GM12878 (cell line): ENCODE measurements around the gene NUP62. TPM values are rescaled to one million over a fixed set of nuclear protein-coding genes. Genes with fewer than 3 reads are reported as not detected.

Experiments
- ESRRA ChIP-seq: IDR thresholded peaks from 2 replicates; pipeline ENCODE4 v1.6.1; 2012; ENCODE audit warnings: mild to moderate bottlenecking, low read length, improper control_type of control experiment
- FOXK2 ChIP-seq: fragments of 450-650 bp; IDR thresholded peaks from 2 replicates; pipeline ENCODE4 v1.6.1; 2017; ENCODE audit warnings: mild to moderate bottlenecking, moderate library complexity
- KAT2A ChIP-seq: conservative IDR thresholded peaks from 2 replicates; pipeline ENCODE4 v1.6.1; 2011; ENCODE audit warnings: low read depth, low read length; ENCODE audit not compliant: control insufficient read depth
- LARP7 ChIP-seq: fragments of 450-650 bp; IDR thresholded peaks from 2 replicates; pipeline ENCODE4 v1.6.1; 2017; ENCODE audit warnings: mild to moderate bottlenecking
- MEF2A ChIP-seq: IDR thresholded peaks from 2 replicates; pipeline ENCODE4 v1.6.1; 2011; ENCODE audit warnings: low read depth, mild to moderate bottlenecking, low read length, moderate library complexity; ENCODE audit not compliant: insufficient read depth
- NR2C2 ChIP-seq: IDR thresholded peaks from 2 replicates; pipeline ENCODE4 v1.6.1; 2011; ENCODE audit warnings: borderline replicate concordance, low read depth; ENCODE audit not compliant: control insufficient read depth, insufficient read length
- NR2F1 ChIP-seq: fragments of 450-650 bp; conservative IDR thresholded peaks from 2 replicates; pipeline ENCODE4 v1.6.1; 2017; ENCODE audit warnings: mild to moderate bottlenecking
- SPI1 ChIP-seq: IDR thresholded peaks from 2 replicates; pipeline ENCODE4 v1.6.1; 2011; ENCODE audit warnings: low read depth, mild to moderate bottlenecking, low read length, moderate library complexity, borderline replicate concordance; ENCODE audit not compliant: insufficient read depth
- STAT3 ChIP-seq: IDR thresholded peaks from 2 replicates; pipeline ENCODE4 v1.6.1; 2011; ENCODE audit warnings: low read depth, low read length, improper control_type of control experiment
- ZNF274 ChIP-seq: IDR thresholded peaks from one replicate; pipeline ENCODE4 v1.8.0; 2011; ENCODE audit not compliant: insufficient read length, insufficient read depth
- ZNF384 ChIP-seq: IDR thresholded peaks from 2 replicates; pipeline ENCODE4 v1.6.1; 2012; ENCODE audit warnings: low read depth, mild to moderate bottlenecking, low read length, improper control_type of control experiment, borderline replicate concordance
- polyA plus RNA-seq, 11 experiments: library from polyadenylated mRNA; depleted of rRNA in 4 of 11; unstranded in 6 of 11; stranded (reverse) in 5 of 11; fragments of >200 nt; fragmentation: Nextera tagmentation in 4 of 11; fragmentation: Illumina TruSeq in 1 of 11; extraction: Ambion mirVana in 4 of 11; extraction: Trizol in 1 of 11; gene quantifications; 1 replicate in 1 of 11; 2 replicates in 10 of 11; pipeline versions ENCODE4 v1.2.1 to v1.2.3, GENCODE V29; 2011 to 2016; ENCODE audit warnings: inconsistent platforms in 2 of 11, missing spikeins in 2 of 11, low read depth in 1 of 11
- total RNA-seq, 4 experiments: library from RNA; depleted of rRNA in 3 of 4; stranded (reverse); fragments of >200 nt in 3 of 4; fragmentation: Illumina TruSeq in 1 of 4; extraction: Trizol in 1 of 4; gene quantifications; 2 replicates each; pipeline versions ENCODE4 v1.2.1 to v1.2.3, GENCODE V29; 2013 to 2021
- TF ChIP-seq, protein P1 (sequence below): IDR thresholded peaks from 2 replicates; pipeline ENCODE4 v1.6.1; 2012; ENCODE audit warnings: low read length, inconsistent platforms

The NUP62 gene
- total and polyA plus RNA-seq, 10 of the 15 experiments (the other 5 are each of a cell fraction or from before 2014, with no cell fraction given), result 19.5 to 110 (median 66.9) TPM

DNA sequence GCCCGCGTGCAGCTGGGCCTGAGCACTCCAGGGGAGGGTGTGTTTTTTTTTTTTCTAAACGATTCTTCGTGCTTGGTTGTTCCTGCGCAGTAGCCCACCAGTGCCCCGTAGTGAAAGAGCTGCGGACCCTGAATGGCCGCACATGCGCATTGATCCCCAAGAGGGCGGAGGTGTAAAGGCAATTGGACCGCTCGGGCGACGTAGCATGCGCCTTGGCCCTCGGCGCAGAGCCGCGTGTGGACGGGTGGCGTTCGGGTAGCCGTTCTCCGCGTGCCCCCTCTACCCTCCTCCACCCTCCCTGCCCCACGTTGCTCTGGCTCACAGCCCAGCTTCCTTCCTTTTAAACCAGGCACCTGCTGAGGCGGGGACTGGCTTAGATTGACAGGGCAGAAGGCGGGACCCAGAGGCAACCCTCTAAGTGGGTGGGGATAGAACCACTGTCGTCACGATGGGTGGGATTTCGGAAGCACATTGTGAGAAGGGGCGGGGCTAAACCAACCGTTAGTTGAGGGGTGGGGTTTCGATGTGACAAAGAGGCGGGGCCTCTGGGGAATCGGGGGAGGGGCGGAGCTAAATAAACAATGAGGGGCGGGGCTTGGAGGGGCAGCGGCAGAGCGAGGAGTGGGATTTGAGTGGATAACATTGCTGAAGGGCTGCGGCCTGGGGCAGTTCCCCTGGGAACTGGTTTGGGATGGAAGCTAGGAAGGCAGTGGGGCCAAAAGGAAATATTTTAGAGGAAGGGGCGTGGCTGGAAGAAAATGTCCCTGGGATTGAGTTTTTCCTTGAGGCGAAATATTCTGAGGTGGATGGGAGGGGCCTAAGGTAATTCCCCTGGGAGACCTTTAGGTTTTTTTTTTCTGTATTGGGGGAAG lies 543 bp upstream of the NUP62 start (continued):
- TF ChIP-seq LARP7 (peak; percentile 44; the same call in 1 of the 2 replicates), ESRRA (0 out of 2 replicates have a peak, but pooled peaks have one; percentile 68), NR2C2 (no peak), FOXK2 (no peak), ZNF384 (no peak), SPI1 (no peak), KAT2A (no peak), STAT3 (no peak), MEF2A (no peak), ZNF274 (no peak), NR2F1 (no peak)
- TF ChIP-seq, protein P1, sequence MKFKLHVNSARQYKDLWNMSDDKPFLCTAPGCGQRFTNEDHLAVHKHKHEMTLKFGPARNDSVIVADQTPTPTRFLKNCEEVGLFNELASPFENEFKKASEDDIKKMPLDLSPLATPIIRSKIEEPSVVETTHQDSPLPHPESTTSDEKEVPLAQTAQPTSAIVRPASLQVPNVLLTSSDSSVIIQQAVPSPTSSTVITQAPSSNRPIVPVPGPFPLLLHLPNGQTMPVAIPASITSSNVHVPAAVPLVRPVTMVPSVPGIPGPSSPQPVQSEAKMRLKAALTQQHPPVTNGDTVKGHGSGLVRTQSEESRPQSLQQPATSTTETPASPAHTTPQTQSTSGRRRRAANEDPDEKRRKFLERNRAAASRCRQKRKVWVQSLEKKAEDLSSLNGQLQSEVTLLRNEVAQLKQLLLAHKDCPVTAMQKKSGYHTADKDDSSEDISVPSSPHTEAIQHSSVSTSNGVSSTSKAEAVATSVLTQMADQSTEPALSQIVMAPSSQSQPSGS, result no peak
